Common myeloid progenitor, CD34-positive (primary cell): ENCODE data around the gene SDCBP2.
A peak's percentile ranks its signal among the peaks of the same experiment; 100 is the strongest.

ENCODE experiments used
- CTCF ChIA-PET: fragments of 350-600 bp; sonication (Branson Sonifier 250); formaldehyde crosslinking; loops from one replicate; lab custom pipeline; 2021; ENCODE audit warnings: antibody characterized with exemption; lab: Charles Lee
- POLR2A ChIA-PET: fragments of 350-600 bp; sonication (Branson Sonifier 250); formaldehyde crosslinking; loops from one replicate; lab custom pipeline; 2021; ENCODE audit warnings: antibody characterized with exemption; lab: Charles Lee
- DNase-seq, 3 donors: peaks; one replicate each; pipeline versions ENCODE4 v3.0.0 to v3.0.0-alpha.2; 2013
- H3K27ac ChIP-seq, 2 experiments: 1 replicate in 1 of 2; 2 replicates in 1 of 2; pipeline ENCODE4 v1.7.0; 2013; ENCODE audit warnings: inconsistent platforms in 2 of 2, low read length in 2 of 2, mild to moderate bottlenecking in 2 of 2, low read depth in 1 of 2, moderate library complexity in 1 of 2; ENCODE audit not compliant: severe bottlenecking in 2 of 2, insufficient read depth in 1 of 2, poor library complexity in 1 of 2
- H3K27me3 ChIP-seq, 5 experiments: replicated peaks in 2 of 5; 1 replicate in 3 of 5; 2 replicates in 2 of 5; pipeline versions ENCODE4 v1.6.1 to v1.7.0; 2013; ENCODE audit warnings: low read length in 4 of 5, mild to moderate bottlenecking in 2 of 5, moderate library complexity in 2 of 5, inconsistent platforms in 1 of 5; ENCODE audit not compliant: insufficient read depth in 5 of 5, control insufficient read depth in 4 of 5
- H3K36me3 ChIP-seq, 4 experiments: 1 replicate in 2 of 4; 2 replicates in 2 of 4; pipeline versions ENCODE4 v1.6.1 to v1.7.0; 2013; ENCODE audit warnings: low read length in 3 of 4, control low read depth in 1 of 4, mild to moderate bottlenecking in 1 of 4; ENCODE audit not compliant: control insufficient read depth in 4 of 4, insufficient read depth in 4 of 4
- H3K4me1 ChIP-seq, 4 experiments: 1 replicate in 3 of 4; 2 replicates in 1 of 4; pipeline versions ENCODE4 v1.6.1 to v1.7.1; 2013; ENCODE audit warnings: low read length in 3 of 4, mild to moderate bottlenecking in 3 of 4, control low read depth in 1 of 4, inconsistent platforms in 1 of 4, moderate library complexity in 1 of 4; ENCODE audit not compliant: control insufficient read depth in 4 of 4, insufficient read depth in 4 of 4; ENCODE audit errors: control extremely low read depth in 1 of 4
- H3K4me3 ChIP-seq, 7 experiments: 1 replicate in 4 of 7; 2 replicates in 3 of 7; pipeline versions ENCODE4 v1.5.1 to v1.7.0; 2013; ENCODE audit warnings: mild to moderate bottlenecking in 7 of 7, low read length in 6 of 7, moderate library complexity in 6 of 7, inconsistent platforms in 2 of 7, low read depth in 2 of 7, control low read depth in 1 of 7; ENCODE audit not compliant: insufficient read depth in 4 of 7, control insufficient read depth in 1 of 7; ENCODE audit errors: extremely low read depth in 1 of 7
- H3K9me3 ChIP-seq, 5 experiments: 1 replicate in 4 of 5; 2 replicates in 1 of 5; pipeline versions ENCODE4 v1.6.1 to v1.7.1; 2013; ENCODE audit warnings: low read length in 4 of 5, mild to moderate bottlenecking in 2 of 5, inconsistent platforms in 1 of 5, low read depth in 1 of 5, moderate library complexity in 1 of 5; ENCODE audit not compliant: control insufficient read depth in 4 of 5, insufficient read depth in 2 of 5; ENCODE audit errors: control extremely low read depth in 1 of 5
- WGBS: methylation state at CpG from one replicate; pipeline ENCODE4 v1.1.5; 2013; ENCODE audit not compliant: insufficient coverage; 5-methylcytosine and 5-hydroxymethylcytosine counted together

Gene SDCBP2

DNA sequence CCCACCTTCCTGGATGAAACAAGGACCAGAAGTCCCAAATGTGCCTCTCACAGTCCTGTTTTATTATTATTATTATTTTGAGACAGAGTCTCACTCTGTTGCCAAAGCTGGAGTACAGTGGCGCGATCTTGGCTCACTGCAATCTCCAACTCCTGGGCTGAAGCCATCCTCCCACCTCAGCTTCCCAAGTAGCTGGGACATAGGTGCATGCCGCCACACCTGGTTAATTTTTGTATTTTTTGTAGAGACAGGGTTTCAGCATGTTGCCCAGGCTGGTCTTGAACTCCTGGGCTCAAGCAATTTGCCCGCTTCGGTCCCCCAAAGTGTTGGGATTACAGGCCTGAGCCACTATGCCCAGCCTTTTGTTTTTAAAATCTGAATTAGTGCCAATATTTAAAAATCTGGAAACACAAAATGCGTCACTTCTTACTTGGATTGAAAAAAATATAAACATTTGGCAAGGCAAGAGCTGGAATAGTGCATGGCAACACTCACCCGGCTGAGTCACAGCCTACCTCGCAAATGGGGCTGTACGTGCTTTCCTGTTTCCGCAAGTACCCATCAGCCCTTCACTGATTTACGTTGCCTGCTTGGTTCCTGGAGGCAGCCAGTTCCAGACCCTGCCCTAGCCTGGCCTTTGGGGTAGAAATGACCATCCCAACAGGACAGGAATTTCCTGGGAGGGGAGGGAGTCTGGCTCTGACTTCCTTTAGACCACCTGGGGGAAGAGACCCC is 6.3 kb downstream of the SDCBP2 start:
- Histone ChIP-seq H3K27me3 (no peaks in the 10 kb centered on the region), H3K4me1 (peaks cover 10 to 53% (median 39%) of the 10 kb centered on the region in 4 experiments), H3K9me3 (no peaks in the 10 kb centered on the region), H3K27ac (peak overlapping the region; percentile 43 to 62), H3K4me3 (peak overlapping the region in 2 of 7 experiments; percentile 4 to 37), H3K36me3 (peaks cover 0 to 2% (median 0%) of the 10 kb centered on the region in 4 experiments)
- whole genome bisulfite sequencing: 17% methylated on average over 6 of the region's 11 CpGs
- ChIA-PET POLR2A (interaction anchor here (1.1 kb wide), 1 partner anchor 54 kb away, joined by 4 read pairs; no protein-coding TSS in a partner anchor), CTCF (interaction anchor here (0.9 to 4.0 kb wide), 10 partner anchors 10 to 180 kb away, joined by 3 to 35 read pairs (median 4); no protein-coding TSS in a partner anchor)
- peak; percentile 86 to 94 (median 93) for DNase-seq

DNA sequence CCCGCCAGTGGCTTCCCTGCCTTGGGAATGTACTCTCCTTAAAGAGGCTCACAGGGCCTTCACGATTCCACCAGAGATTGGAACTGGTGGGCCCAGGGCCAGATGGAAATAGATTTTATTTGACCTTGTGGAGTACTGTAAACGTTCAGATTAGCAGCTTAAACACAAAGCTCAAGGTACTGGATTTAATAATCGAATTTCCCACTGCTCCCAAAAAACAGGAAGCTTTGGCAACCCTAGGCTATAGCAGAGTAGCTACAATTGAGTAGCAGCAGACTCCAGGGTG is 7.3 kb downstream of the SDCBP2 start:
- no peak for DNase-seq
- CTCF ChIA-PET: interaction anchor here (0.6 to 4.0 kb wide), 10 partner anchors 9 to 181 kb away, joined by 3 to 35 read pairs (median 4); no protein-coding TSS in a partner anchor
- no peak overlapping the region for H3K27ac ChIP-seq
- WGBS: 73% methylated on average over 3 of the region's 4 CpGs
- no peaks in the 10 kb centered on the region for H3K36me3 ChIP-seq
- peaks cover 10 to 48% (median 31%) of the 10 kb centered on the region in 4 experiments for H3K4me1 ChIP-seq
- H3K27me3 ChIP-seq: no peaks in the 10 kb centered on the region
- no peaks in the 10 kb centered on the region for H3K9me3 ChIP-seq
- no peak overlapping the region for H3K4me3 ChIP-seq
- POLR2A ChIA-PET: no interaction called here

DNA sequence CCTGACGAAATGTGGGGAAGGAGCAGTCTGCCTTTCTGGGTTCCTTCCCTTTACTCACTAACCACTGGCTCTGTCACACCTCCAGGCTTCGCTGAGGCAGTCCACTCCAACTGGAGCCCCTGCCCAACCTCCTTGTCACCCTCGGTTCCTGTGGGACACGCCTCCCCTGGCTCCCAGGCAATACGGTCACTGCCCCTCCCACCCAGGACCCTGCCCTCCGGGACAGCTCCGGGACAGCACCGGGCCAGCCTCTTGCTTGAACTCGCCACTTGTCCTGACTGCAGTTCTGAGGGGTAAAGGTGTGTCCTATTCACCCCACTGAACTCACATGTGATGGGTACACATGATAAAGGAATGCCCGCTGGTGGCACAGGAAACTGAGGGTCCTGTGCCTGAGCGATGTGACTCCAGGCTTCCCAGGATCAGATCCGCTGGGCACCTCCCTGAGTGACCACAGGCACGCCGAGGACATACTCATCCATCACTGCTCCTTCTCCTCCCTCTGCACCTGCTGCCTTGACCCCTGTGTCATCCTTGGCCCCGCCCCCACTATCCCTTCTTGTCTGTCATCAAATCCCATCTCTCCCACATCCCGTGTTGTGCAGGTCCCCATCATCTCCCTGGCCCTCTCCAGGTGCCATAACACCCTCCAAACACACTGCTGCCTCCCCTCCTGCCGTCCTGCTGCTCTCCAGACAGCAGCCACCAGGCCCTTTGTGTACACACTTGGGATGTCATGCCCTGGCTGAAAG is 7.9 kb downstream of the SDCBP2 start:
- no peaks in the 10 kb centered on the region for H3K9me3 ChIP-seq
- CTCF ChIA-PET: interaction anchor here (0.6 to 6.8 kb wide), 8 partner anchors 9 to 181 kb away, joined by 3 to 57 read pairs (median 5); no protein-coding TSS in a partner anchor
- WGBS: 98% methylated on average over 17 of the region's 17 CpGs
- no peaks in the 10 kb centered on the region for H3K36me3 ChIP-seq
- POLR2A ChIA-PET: no interaction called here
- H3K27me3 ChIP-seq: no peaks in the 10 kb centered on the region
- no peak overlapping the region for H3K27ac ChIP-seq
- H3K4me3 ChIP-seq: no peak overlapping the region
- H3K4me1 ChIP-seq: peaks cover 6 to 43% (median 26%) of the 10 kb centered on the region in 4 experiments
- DNase-seq: no peak

DNA sequence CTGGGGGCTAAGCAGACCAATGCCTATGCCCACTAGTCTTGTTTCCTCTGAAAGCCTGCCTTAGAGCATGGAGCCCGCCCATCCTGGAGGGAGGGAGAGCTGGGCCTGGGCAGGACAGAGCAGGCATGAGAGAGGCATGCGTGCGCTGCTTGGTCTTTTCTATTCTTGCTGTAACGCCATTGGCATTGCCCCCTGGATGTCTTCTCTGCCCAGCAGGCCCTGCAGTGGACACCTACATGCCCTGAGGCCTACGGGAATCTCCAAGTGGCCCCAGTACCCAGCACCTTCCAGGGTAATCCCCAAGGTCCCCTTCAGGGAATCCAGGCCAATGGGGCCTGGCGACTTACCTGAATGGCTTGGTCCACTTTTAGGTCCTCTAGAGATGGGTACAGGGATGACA is 8.9 kb downstream of the SDCBP2 start:
- no peaks in the 10 kb centered on the region for H3K36me3 ChIP-seq
- CTCF ChIA-PET: interaction anchor here (6.8 kb wide), 1 partner anchor 118 kb away, joined by 57 read pairs; no protein-coding TSS in a partner anchor
- H3K4me1 ChIP-seq: peaks cover 6 to 37% (median 20%) of the 10 kb centered on the region in 4 experiments
- WGBS: 98% methylated on average over 6 of the region's 6 CpGs
- no peaks in the 10 kb centered on the region for H3K27me3 ChIP-seq
- no peaks in the 10 kb centered on the region for H3K9me3 ChIP-seq
- no peak for DNase-seq
- POLR2A ChIA-PET: no interaction called here
- no peak overlapping the region for H3K27ac ChIP-seq
- no peak overlapping the region for H3K4me3 ChIP-seq

DNA sequence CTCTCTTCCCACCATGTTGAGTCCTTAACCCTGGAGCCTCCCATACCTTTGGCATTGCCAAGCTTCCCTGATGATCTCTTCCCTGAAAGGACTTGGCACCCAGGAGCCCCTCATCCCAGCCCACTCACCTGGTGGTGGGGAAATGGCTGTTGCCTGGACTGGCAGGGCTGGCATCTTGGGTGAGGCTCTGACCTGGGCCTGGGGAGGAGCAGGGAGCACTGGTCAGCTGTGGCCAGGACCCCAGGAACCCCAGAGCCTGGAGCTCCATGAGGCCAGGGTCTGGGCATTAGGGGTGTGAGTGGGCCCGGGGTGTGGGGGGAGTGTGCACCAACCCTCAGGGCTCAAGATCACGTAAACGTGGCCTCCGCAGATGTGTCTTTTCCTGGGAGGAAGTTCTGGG is 9.5 kb downstream of the SDCBP2 start:
- no peak overlapping the region for H3K4me3 ChIP-seq
- peaks cover 2 to 31% (median 14%) of the 10 kb centered on the region in 4 experiments for H3K4me1 ChIP-seq
- H3K36me3 ChIP-seq: no peaks in the 10 kb centered on the region
- H3K27ac ChIP-seq: no peak overlapping the region
- ChIA-PET CTCF (interaction anchor here (6.8 kb wide), 1 partner anchor 119 kb away, joined by 57 read pairs; no protein-coding TSS in a partner anchor), POLR2A (interaction anchor here (0.5 kb wide), 1 partner anchor 120 kb away, joined by 3 read pairs; no protein-coding TSS in a partner anchor)
- H3K9me3 ChIP-seq: no peaks in the 10 kb centered on the region
- WGBS: no CpG with 5 or more reads among the region's 4 CpGs
- no peak for DNase-seq
- H3K27me3 ChIP-seq: no peaks in the 10 kb centered on the region

DNA sequence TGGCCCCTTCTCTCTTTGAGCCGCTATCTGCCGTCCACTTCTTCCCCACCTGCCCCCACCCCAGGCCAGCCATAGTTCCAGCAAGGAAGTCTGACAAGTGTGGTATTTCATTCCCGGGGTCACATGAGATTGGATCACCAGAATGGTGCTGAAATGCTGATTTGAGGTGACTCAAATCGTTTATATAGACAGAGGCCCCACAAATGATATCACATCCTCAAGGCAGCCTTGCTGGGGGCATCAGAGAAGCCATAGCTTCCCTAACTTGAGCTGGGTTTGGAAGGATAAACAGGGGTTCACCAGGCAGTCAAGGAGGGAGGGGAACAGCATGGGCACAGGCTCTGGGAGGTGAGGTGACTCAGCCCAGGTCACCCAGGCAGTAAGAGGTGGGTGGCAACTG is 9.9 kb downstream of the SDCBP2 start:
- Histone ChIP-seq H3K27ac (no peak overlapping the region), H3K27me3 (no peaks in the 10 kb centered on the region), H3K4me1 (peaks cover 0 to 27% (median 10%) of the 10 kb centered on the region in 4 experiments), H3K36me3 (no peaks in the 10 kb centered on the region), H3K9me3 (no peaks in the 10 kb centered on the region), H3K4me3 (no peak overlapping the region)
- WGBS: 68% methylated on average over 2 of the region's 4 CpGs
- no peak for DNase-seq
- CTCF ChIA-PET: interaction anchor here (6.8 kb wide), 1 partner anchor 119 kb away, joined by 57 read pairs; no protein-coding TSS in a partner anchor
- POLR2A ChIA-PET: interaction anchor here (0.5 kb wide), 1 partner anchor 120 kb away, joined by 3 read pairs; no protein-coding TSS in a partner anchor
